Parathyroid adenoma (tissue), 2 donors: Measurements from ENCODE around the gene IFIT2.
A peak's percentile ranks its signal among the peaks of the same experiment; 100 is the strongest.

Experiments
- H2AFZ ChIP-seq: fragments of 300-600 bp; sonication (generic); one replicate; pipeline ENCODE4 v1.7.0; 2017; ENCODE audit warnings: antibody characterized with exemption, mild to moderate bottlenecking
- H3K27ac ChIP-seq: fragments of 300-600 bp; sonication (generic); one replicate; pipeline ENCODE4 v1.7.0; 2017
- H3K27me3 ChIP-seq: fragments of 300-600 bp; sonication (generic); one replicate; pipeline ENCODE4 v1.7.0; 2017; ENCODE audit warnings: low read length; ENCODE audit not compliant: control insufficient read depth, insufficient read depth
- H3K36me3 ChIP-seq: fragments of 300-600 bp; sonication (generic); one replicate; pipeline ENCODE4 v1.7.0; 2017; ENCODE audit warnings: low read length; ENCODE audit not compliant: control insufficient read depth, insufficient read depth
- H3K4me1 ChIP-seq: fragments of 300-600 bp; sonication (generic); one replicate; pipeline ENCODE4 v1.7.0; 2017; ENCODE audit warnings: control low read depth
- H3K4me2 ChIP-seq: fragments of 300-600 bp; sonication (generic); one replicate; pipeline ENCODE4 v1.7.0; 2017; ENCODE audit warnings: low read length
- H3K4me3 ChIP-seq: fragments of 300-600 bp; sonication (generic); one replicate; pipeline ENCODE4 v1.7.0; 2017; ENCODE audit warnings: low read depth, low read length
- H3K79me2 ChIP-seq: fragments of 300-600 bp; sonication (generic); one replicate; pipeline ENCODE4 v1.7.0; 2017; ENCODE audit warnings: control low read depth
- H3K9ac ChIP-seq: fragments of 300-600 bp; sonication (generic); one replicate; pipeline ENCODE4 v1.7.0; 2017; ENCODE audit warnings: mild to moderate bottlenecking
- H3K9me3 ChIP-seq: fragments of 300-600 bp; sonication (generic); one replicate; pipeline ENCODE4 v1.7.0; 2017; ENCODE audit warnings: low read length; ENCODE audit not compliant: control insufficient read depth
- TF ChIP-seq, protein P1 (sequence below): fragments of 300-600 bp; sonication (generic); IDR thresholded peaks from one replicate; pipeline ENCODE4 v1.7.0; 2017; ENCODE audit warnings: antibody characterized with exemption, mild to moderate bottlenecking
- donor health status: primary hyperparathyroidism.

The IFIT2 gene

DNA sequence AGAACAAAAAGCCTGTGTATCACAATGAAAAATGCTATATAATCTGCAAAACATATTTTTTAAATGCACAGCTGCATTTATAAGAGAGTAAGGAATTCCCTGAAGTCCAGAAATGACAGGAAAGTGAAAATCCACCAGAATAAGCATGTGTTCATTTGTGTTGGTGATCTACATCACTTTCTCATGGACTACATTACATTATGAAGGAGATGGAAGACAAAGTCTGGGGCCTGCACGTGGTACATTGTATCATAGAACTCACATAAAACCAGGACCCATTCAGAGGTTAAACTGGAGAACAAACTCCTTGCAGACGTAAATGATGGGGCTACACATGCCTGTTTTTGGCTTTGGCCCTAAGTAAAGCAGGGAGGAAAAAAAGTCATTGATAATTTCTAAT lies 42.3 kb downstream of the IFIT2 start:
- Histone ChIP-seq H3K27ac (no peak overlapping the region), H3K4me2 (no peak overlapping the region), H3K9me3 (no peaks in the 10 kb centered on the region), H3K36me3 (no peaks in the 10 kb centered on the region), H3K9ac (no peak overlapping the region), H2AFZ (no peak overlapping the region), H3K27me3 (no peaks in the 10 kb centered on the region), H3K4me3 (no peak overlapping the region), H3K79me2 (no peaks in the 10 kb centered on the region), H3K4me1 (peaks cover 5% of the 10 kb centered on the region)
- TF ChIP-seq, protein P1, sequence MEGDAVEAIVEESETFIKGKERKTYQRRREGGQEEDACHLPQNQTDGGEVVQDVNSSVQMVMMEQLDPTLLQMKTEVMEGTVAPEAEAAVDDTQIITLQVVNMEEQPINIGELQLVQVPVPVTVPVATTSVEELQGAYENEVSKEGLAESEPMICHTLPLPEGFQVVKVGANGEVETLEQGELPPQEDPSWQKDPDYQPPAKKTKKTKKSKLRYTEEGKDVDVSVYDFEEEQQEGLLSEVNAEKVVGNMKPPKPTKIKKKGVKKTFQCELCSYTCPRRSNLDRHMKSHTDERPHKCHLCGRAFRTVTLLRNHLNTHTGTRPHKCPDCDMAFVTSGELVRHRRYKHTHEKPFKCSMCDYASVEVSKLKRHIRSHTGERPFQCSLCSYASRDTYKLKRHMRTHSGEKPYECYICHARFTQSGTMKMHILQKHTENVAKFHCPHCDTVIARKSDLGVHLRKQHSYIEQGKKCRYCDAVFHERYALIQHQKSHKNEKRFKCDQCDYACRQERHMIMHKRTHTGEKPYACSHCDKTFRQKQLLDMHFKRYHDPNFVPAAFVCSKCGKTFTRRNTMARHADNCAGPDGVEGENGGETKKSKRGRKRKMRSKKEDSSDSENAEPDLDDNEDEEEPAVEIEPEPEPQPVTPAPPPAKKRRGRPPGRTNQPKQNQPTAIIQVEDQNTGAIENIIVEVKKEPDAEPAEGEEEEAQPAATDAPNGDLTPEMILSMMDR: no peak

DNA sequence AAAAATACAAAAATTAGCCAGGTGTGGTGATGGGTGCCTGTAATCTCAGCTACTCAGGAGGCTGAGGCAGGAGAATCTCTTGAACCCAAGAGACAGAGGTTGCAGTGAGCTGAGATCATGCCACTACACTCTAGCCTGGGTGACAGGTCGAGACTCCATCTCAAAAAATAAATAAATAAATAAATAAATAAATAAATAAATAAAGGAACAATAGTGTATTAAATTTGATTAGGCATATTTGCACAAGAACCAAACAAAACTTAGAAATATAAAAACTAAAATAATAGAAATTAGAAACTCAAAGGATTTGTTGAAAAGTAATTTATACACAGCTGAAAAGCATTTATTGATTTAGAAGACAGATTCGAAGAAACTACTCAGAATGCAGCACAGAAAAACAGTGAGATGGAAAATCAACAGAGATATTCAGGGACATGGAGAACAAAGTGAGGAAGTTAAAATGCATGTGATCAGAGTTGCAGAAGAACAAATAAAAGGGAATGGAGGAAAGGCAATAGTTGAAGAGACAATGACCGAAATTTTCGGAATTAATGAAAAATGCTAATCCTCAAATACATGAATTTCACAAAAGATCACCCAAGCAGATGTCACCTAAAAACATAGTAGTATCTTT lies 43.6 kb downstream of the IFIT2 start:
- no peak overlapping the region for H3K27ac ChIP-seq
- H3K4me3 ChIP-seq: no peak overlapping the region
- no peak overlapping the region for H2AFZ ChIP-seq
- H3K4me1 ChIP-seq: peaks cover 5% of the 10 kb centered on the region
- H3K9me3 ChIP-seq: no peaks in the 10 kb centered on the region
- H3K27me3 ChIP-seq: no peaks in the 10 kb centered on the region
- H3K4me2 ChIP-seq: no peak overlapping the region
- TF ChIP-seq, protein P1: no peak
- H3K79me2 ChIP-seq: no peaks in the 10 kb centered on the region
- no peaks in the 10 kb centered on the region for H3K36me3 ChIP-seq
- no peak overlapping the region for H3K9ac ChIP-seq

DNA sequence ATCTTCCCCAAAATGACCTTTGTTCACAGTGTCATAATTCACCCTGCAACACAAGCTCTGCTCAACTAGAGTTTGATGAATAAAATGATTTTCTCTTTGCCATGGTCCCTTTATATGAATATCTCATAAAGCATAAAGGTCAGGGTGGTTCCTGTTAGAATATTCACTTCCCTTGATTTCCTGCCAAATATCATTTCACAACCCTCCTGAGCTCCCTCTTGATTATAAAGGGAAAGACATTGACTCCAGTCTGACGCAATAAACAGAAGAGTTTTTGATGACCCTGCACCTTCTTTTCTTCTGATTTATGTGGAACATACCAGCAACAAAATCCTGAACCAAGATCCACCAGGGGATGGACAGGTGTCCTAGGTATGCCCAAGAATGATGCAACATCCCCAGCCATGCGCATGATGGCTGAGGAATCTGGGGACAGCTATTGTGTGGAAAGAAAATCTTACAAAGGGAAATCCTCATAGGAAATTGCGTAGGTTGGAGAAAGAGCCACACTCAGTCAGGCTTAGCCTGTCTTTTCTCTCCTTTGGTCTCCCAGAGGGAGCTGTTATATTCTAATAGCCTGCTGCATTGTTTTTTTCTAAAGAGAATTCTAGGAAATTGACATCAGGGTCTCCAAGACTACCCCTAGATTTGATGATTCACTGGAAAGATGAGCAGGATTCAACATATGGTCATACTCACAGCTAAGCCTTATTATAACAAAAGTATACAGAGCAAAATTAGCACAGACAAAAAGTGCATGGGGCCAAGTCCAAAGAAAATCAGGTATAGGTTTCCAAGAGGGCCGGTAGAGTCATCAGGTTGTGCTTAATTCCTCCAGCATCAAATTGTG lies 44.8 kb downstream of the IFIT2 start:
- no peaks in the 10 kb centered on the region for H3K27me3 ChIP-seq
- no peaks in the 10 kb centered on the region for H3K79me2 ChIP-seq
- no peaks in the 10 kb centered on the region for H3K36me3 ChIP-seq
- peaks cover 5% of the 10 kb centered on the region for H3K4me1 ChIP-seq
- no peak overlapping the region for H3K27ac ChIP-seq
- H3K9ac ChIP-seq: no peak overlapping the region
- peak overlapping the region; percentile 11 for H2AFZ ChIP-seq
- TF ChIP-seq, protein P1: no peak
- H3K4me3 ChIP-seq: no peak overlapping the region
- H3K4me2 ChIP-seq: no peak overlapping the region
- no peaks in the 10 kb centered on the region for H3K9me3 ChIP-seq

DNA sequence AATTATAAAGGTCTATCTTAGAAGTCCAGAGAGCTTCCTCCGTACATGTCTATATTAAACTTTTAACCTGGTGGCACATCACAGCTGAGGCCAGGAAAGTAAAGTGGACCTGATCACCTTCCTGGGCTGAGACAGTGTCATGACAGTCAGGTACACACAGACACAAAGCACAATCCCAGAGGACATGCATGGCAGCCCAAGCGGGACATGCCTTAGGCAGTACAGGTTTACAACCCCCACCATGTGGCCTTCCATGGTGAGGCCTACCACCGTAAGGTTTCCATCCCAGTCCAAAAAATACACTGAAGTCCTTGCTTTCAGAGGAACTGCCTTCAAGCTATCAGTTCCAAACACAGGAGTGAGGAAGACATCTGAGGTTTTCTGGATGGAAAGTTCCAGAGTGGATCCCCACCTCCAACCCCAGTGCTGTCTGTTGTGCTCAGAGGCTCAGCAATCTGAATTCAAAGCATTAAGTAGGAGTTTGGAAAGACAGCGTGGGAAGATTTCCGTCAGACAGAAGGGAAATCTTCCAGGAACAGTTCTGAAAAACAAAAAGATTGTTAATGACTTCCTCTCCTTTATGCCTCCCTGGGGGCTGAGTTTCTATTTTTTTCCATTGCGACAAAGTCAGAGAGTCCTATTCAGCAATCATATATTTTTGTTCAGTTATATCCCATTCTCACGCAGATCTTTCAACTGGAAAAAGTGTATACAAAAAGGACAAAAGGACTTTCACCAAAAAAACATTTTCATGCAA lies 46.0 kb downstream of the IFIT2 start:
- Histone ChIP-seq H3K27ac (peak overlapping the region; percentile 25), H2AFZ (no peak overlapping the region), H3K4me1 (peaks cover 5% of the 10 kb centered on the region), H3K27me3 (no peaks in the 10 kb centered on the region), H3K36me3 (no peaks in the 10 kb centered on the region), H3K9ac (no peak overlapping the region), H3K4me2 (no peak overlapping the region), H3K79me2 (no peaks in the 10 kb centered on the region), H3K9me3 (no peaks in the 10 kb centered on the region), H3K4me3 (no peak overlapping the region)
- TF ChIP-seq, protein P1: no peak
